SK-N-SH (cell line): Measurements from ENCODE around the gene FBXO10. TPM values are rescaled to one million over a fixed set of nuclear protein-coding genes. Genes with fewer than 3 reads are reported as not detected.

Experiments used
- CTCF ChIA-PET: fragments of 300-600, 350-600 bp; formaldehyde crosslinking; extraction: SDS; loops from one replicate; lab custom pipeline; 2021; lab: Yijun Ruan, JAX
- POLR2A ChIA-PET: fragments of 350-600 bp; sonication (Branson Sonifier 250); formaldehyde crosslinking; extraction: SDS; loops from one replicate; lab custom pipeline; 2020; ENCODE audit warnings: antibody characterized with exemption, inconsistent platforms; lab: Yijun Ruan, JAX
- DNase-seq: peaks from one replicate; pipeline ENCODE4 v3.0.0; 2012
- H2AFZ ChIP-seq: fragments of 200-600 bp; sonication (generic); 2 replicates; pipeline ENCODE4 v1.8.1; 2016; ENCODE audit warnings: antibody characterized with exemption, mild to moderate bottlenecking, low read depth
- H3F3A ChIP-seq: fragments of 200-600 bp; sonication (generic); replicated peaks from 2 replicates; pipeline ENCODE3; 2016; ENCODE audit warnings: antibody characterized with exemption, mild to moderate bottlenecking; ENCODE audit not compliant: insufficient read depth
- H3K27ac ChIP-seq, 2 experiments: fragments of 200-500 bp in 1 of 2; fragments of 200-600 bp in 1 of 2; sonication (Bioruptor generic) in 1 of 2; sonication (generic), shearing (Covaris generic) in 1 of 2; 2 replicates each; pipeline versions ENCODE4 v1.5.1 to v1.6.1; 2014 to 2016; ENCODE audit warnings: low read depth in 2 of 2, inconsistent platforms in 1 of 2, low read length in 1 of 2, mild to moderate bottlenecking in 1 of 2, mixed read lengths in 1 of 2
- H3K27me3 ChIP-seq: fragments of 200-600 bp; sonication (generic), shearing (Covaris generic); 2 replicates; pipeline ENCODE4 v1.6.1; 2016; ENCODE audit warnings: mixed run types; ENCODE audit not compliant: insufficient read depth
- H3K36me3 ChIP-seq, 2 experiments: fragments of 200-500 bp in 1 of 2; fragments of 200-600 bp in 1 of 2; sonication (Bioruptor generic) in 1 of 2; sonication (generic) in 1 of 2; replicated peaks in 1 of 2; 2 replicates each; pipeline versions ENCODE3 to v1.5.1; 2014 to 2016; ENCODE audit warnings: low read length in 1 of 2, mild to moderate bottlenecking in 1 of 2; ENCODE audit not compliant: insufficient read depth in 2 of 2, control insufficient read depth in 1 of 2
- H3K4me1 ChIP-seq, 2 experiments: fragments of 200-500 bp in 1 of 2; fragments of 200-600 bp in 1 of 2; sonication (Bioruptor generic) in 1 of 2; sonication (generic), shearing (Covaris generic) in 1 of 2; 2 replicates each; pipeline versions ENCODE4 v1.5.1 to v1.6.1; 2014 to 2016; ENCODE audit warnings: low read depth in 1 of 2, low read length in 1 of 2, mixed run types in 1 of 2; ENCODE audit not compliant: insufficient read depth in 2 of 2, control insufficient read depth in 1 of 2
- H3K4me2 ChIP-seq: fragments of 200-600 bp; sonication (generic), shearing (Covaris generic); 2 replicates; pipeline ENCODE4 v1.6.1; 2017; ENCODE audit warnings: mixed run types
- H3K4me3 ChIP-seq, 2 experiments: fragments of 200-500 bp in 1 of 2; fragments of 200-600 bp in 1 of 2; sonication (Bioruptor generic) in 1 of 2; sonication (generic), shearing (Covaris generic) in 1 of 2; 2 replicates each; pipeline versions ENCODE4 v1.5.1 to v1.8.1; 2014 to 2016; ENCODE audit warnings: low read depth in 2 of 2, inconsistent platforms in 1 of 2, low read length in 1 of 2, mild to moderate bottlenecking in 1 of 2, mixed read lengths in 1 of 2, moderate library complexity in 1 of 2
- H3K79me2 ChIP-seq: fragments of 200-600 bp; sonication (generic); 2 replicates; pipeline ENCODE4 v1.8.1; 2017; ENCODE audit warnings: mild to moderate bottlenecking; ENCODE audit not compliant: insufficient read depth
- H3K9ac ChIP-seq: fragments of 200-600 bp; sonication (generic); 2 replicates; pipeline ENCODE4 v1.6.1; 2017; ENCODE audit warnings: mixed run types
- H3K9me2 ChIP-seq: fragments of 200-600 bp; sonication (generic); 2 replicates; pipeline ENCODE4 v1.6.1; 2017; ENCODE audit warnings: mixed run types
- H3K9me3 ChIP-seq: fragments of 200-600 bp; sonication (generic); 2 replicates; pipeline ENCODE4 v1.6.1; 2017; ENCODE audit warnings: mixed run types, mild to moderate bottlenecking, moderate library complexity
- H4K20me1 ChIP-seq: fragments of 200-600 bp; sonication (generic); 2 replicates; pipeline ENCODE4 v1.6.1; 2017; ENCODE audit warnings: mild to moderate bottlenecking, mixed run types; ENCODE audit not compliant: insufficient read depth
- CHD2 ChIP-seq: fragments of 150-350 bp; IDR thresholded peaks from 2 replicates; pipeline ENCODE4 v1.6.1; 2018; ENCODE audit warnings: low read length; ENCODE audit not compliant: partially characterized antibody
- CTCF ChIP-seq: fragments of 200-600 bp; sonication (generic); IDR thresholded peaks from 2 replicates; pipeline ENCODE4 v1.6.1; 2017; ENCODE audit warnings: antibody characterized with exemption, mild to moderate bottlenecking, moderate library complexity
- EP300 ChIP-seq, 2 experiments: IDR thresholded peaks; 2 replicates each; pipeline versions ENCODE4 v1.4.0 to v1.6.1; 2012; ENCODE audit warnings: borderline replicate concordance in 1 of 2, low read depth in 1 of 2, low read length in 1 of 2
- FOSL2 ChIP-seq: IDR thresholded peaks from 2 replicates; pipeline ENCODE4 v1.4.0; 2012; ENCODE audit warnings: low read depth, mild to moderate bottlenecking, moderate library complexity, borderline replicate concordance
- FOXJ3 ChIP-seq: sonication (generic); formaldehyde crosslinking; IDR thresholded peaks from 2 replicates; pipeline ENCODE4 v1.5.1; 2020; ENCODE audit warnings: mild to moderate bottlenecking, missing genetic modification reagents
- FOXM1 ChIP-seq: IDR thresholded peaks from 2 replicates; pipeline ENCODE4 v1.4.0; 2012; ENCODE audit warnings: low read depth, mild to moderate bottlenecking
- GABPA ChIP-seq: IDR thresholded peaks from 2 replicates; pipeline ENCODE4 v1.4.0; 2012; ENCODE audit warnings: low read depth, mild to moderate bottlenecking
- GATA2 ChIP-seq: sonication (generic); formaldehyde crosslinking; IDR thresholded peaks from 2 replicates; pipeline ENCODE4 v1.5.0; 2020; ENCODE audit warnings: mild to moderate bottlenecking, missing genetic modification reagents
- IRF3 ChIP-seq: fragments of 150-350 bp; IDR thresholded peaks from 2 replicates; pipeline ENCODE4 v1.6.1; 2016; ENCODE audit warnings: mild to moderate bottlenecking, low read depth, low read length
- JUND ChIP-seq: IDR thresholded peaks from 2 replicates; pipeline ENCODE4 v1.4.0; 2012
- MXI1 ChIP-seq: IDR thresholded peaks from 2 replicates; pipeline ENCODE4 v1.6.1; 2012; ENCODE audit warnings: mild to moderate bottlenecking, low read depth, low read length, improper control_type of control experiment
- NRF1 ChIP-seq: IDR thresholded peaks from 2 replicates; pipeline ENCODE4 v1.6.1; 2012; ENCODE audit warnings: low read depth, mild to moderate bottlenecking, low read length
- PBX3 ChIP-seq: IDR thresholded peaks from 2 replicates; pipeline ENCODE4; 2012
- RCOR1 ChIP-seq: fragments of 150-350 bp; IDR thresholded peaks from 2 replicates; pipeline ENCODE4 v1.6.1; 2017; ENCODE audit warnings: antibody characterized with exemption, low read length
- RFX5 ChIP-seq: IDR thresholded peaks from 2 replicates; pipeline ENCODE4 v1.6.1; 2012; ENCODE audit warnings: mild to moderate bottlenecking, improper control_type of control experiment, low read length
- SMC3 ChIP-seq: IDR thresholded peaks from 2 replicates; pipeline ENCODE4 v1.6.1; 2012; ENCODE audit warnings: low read depth, low read length, improper control_type of control experiment
- TAF1 ChIP-seq: IDR thresholded peaks from 2 replicates; pipeline ENCODE4 v1.6.1; 2012; ENCODE audit warnings: low read depth, mild to moderate bottlenecking, low read length, moderate library complexity, borderline replicate concordance
- TCF12 ChIP-seq: IDR thresholded peaks from 2 replicates; pipeline ENCODE4 v1.4.0; 2012
- USF1 ChIP-seq: IDR thresholded peaks from 2 replicates; pipeline ENCODE4 v1.4.0; 2012; ENCODE audit warnings: low read depth, borderline replicate concordance
- USF2 ChIP-seq: fragments of 150-350 bp; IDR thresholded peaks from 2 replicates; pipeline ENCODE4 v1.6.1; 2017; ENCODE audit warnings: antibody characterized with exemption, low read length, low read depth, borderline replicate concordance
- YY1 ChIP-seq: IDR thresholded peaks from 2 replicates; pipeline ENCODE4 v1.4.0; 2012; ENCODE audit warnings: low read depth, mild to moderate bottlenecking
- WGBS: methylation state at CpG from one replicate; pipeline ENCODE4 v1.1.6; 2017; ENCODE audit warnings: low lambda C conversion rate; 5-methylcytosine and 5-hydroxymethylcytosine counted together
- polyA plus RNA-seq, 3 experiments: library from polyadenylated mRNA; depleted of rRNA; stranded (reverse); fragments of >200 nt; gene quantifications; 2 replicates each; pipeline ENCODE4 v1.2.3, GENCODE V29; 2012

The FBXO10 gene
- polyA plus RNA-seq, 1 of the 3 experiments (the other 2 are of a cell fraction), result 10.1 TPM

GRCh38 chr9:37501957-37502596, 74.1 kb downstream of the FBXO10 start (continued):
- no peak for TF ChIP-seq RFX5

GRCh38 chr9:37499297-37499696, 76.9 kb downstream of the FBXO10 start:
- no peak overlapping the region for H2AFZ ChIP-seq
- no peaks in the 10 kb centered on the region for H4K20me1 ChIP-seq
- no peaks in the 10 kb centered on the region for H3K79me2 ChIP-seq
- H3K36me3 ChIP-seq, result peaks cover 34 to 67% of the 10 kb centered on the region in 2 experiments
- ChIA-PET POLR2A (no interaction called here), CTCF (no interaction called here)
- no peaks in the 10 kb centered on the region for H3K4me1 ChIP-seq
- H3K4me3 ChIP-seq, result no peak overlapping the region
- no peak for TF ChIP-seq RCOR1
- no peaks in the 10 kb centered on the region for H3K27me3 ChIP-seq
- no peak overlapping the region for H3K9ac ChIP-seq
- 97% methylated on average over 6 of the region's 6 CpGs for WGBS
- no peak for DNase-seq
- no peaks in the 10 kb centered on the region for H3F3A ChIP-seq
- H3K4me2 ChIP-seq, result no peak overlapping the region
- no peaks in the 10 kb centered on the region for H3K9me2 ChIP-seq
- no peaks in the 10 kb centered on the region for H3K9me3 ChIP-seq
- no peak overlapping the region for H3K27ac ChIP-seq

- Histone ChIP-seq H2AFZ (no peak overlapping the region), H3K4me3 (no peak overlapping the region), H3F3A (no peaks in the 10 kb centered on the region), H3K9me2 (no peaks in the 10 kb centered on the region), H3K79me2 (no peaks in the 10 kb centered on the region), H3K4me1 (no peaks in the 10 kb centered on the region), H3K27ac (no peak overlapping the region), H3K4me2 (no peak overlapping the region), H3K27me3 (no peaks in the 10 kb centered on the region), H4K20me1 (no peaks in the 10 kb centered on the region), H3K9ac (no peak overlapping the region), H3K36me3 (peaks cover 34 to 68% of the 10 kb centered on the region in 2 experiments), H3K9me3 (no peaks in the 10 kb centered on the region)
- ChIA-PET POLR2A (no interaction called here), CTCF (no interaction called here)
- no peak for DNase-seq
- 97% methylated on average over 3 of the region's 3 CpGs for WGBS
- TF ChIP-seq JUND (no peak), TCF12 (no peak), FOXJ3 (no peak), RCOR1 (no peak), USF2 (no peak), CHD2 (no peak), TAF1 (no peak), CTCF (no peak), PBX3 (no peak), SMC3 (no peak), EP300 (IDR thresholded peaks at IDR 0.05; ENCODE audit: borderline replicate concordance in 1 of 2, low read depth in 1 of 2, low read length in 1 of 2) (no peak), MXI1 (no peak), IRF3 (no peak), GABPA (no peak), NRF1 (no peak), GATA2 (CRISPR knock-in tag) (no peak), USF1 (no peak), YY1 (no peak), FOSL2 (no peak), FOXM1 (no peak)
Observed at GRCh38 chr9:37498457-37498856, 77.7 kb downstream of the FBXO10 start.
